Cortex of kidney (tissue), 1 donor: ENCODE results near the gene LDLRAD3.

Experiments used
- DNase-seq: peaks from one replicate; lab custom pipeline; 2025; lab: John Stamatoyannopoulos, UW

Gene LDLRAD3

GRCh38 chr11:36077368-36077767 lies 133.5 kb downstream of the LDLRAD3 start:
- DNase-seq: no peak

DNA sequence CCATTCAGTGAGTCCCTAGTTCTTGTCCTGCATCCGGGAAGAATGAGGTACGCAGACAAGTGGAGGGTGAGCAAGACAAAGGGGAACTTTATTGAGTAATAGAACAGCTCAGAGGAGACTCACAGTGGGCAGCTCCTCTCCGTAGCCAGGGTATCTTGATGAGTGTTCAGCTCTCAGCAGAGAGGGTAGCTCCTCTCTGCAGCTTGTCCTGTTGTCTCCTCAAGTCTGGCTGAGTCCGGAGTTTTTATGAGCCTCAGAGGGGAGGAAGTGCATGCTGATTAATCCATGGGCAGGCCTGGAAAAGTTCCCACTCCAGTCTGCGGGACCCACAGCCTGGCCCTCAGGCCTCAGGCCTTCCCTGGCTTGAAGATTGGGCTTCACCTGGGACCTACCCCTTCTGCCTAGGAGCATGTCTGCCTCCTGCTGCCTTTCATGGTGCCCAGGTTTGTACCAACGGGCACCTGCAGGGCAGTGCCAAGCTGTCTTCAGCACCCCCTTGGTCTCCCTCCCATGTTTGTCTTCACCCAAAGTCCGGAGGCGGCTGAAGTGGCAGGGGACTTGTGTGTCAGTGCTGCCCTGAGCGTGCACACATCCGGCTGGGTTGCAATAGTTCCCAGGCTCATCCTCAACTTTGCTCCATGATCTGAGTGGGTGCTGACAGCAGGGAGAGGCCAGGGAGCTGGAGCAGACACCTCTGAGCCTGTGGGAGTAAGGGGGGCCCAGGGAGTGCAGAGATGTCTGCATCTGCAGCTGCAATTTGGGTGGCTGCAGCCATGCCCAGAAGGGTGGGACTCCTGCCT lies 134.2 kb downstream of the LDLRAD3 start:
- no peak for DNase-seq

GRCh38 chr11:36078686-36079055 lies 134.8 kb downstream of the LDLRAD3 start:
- DNase-seq: no peak

DNA sequence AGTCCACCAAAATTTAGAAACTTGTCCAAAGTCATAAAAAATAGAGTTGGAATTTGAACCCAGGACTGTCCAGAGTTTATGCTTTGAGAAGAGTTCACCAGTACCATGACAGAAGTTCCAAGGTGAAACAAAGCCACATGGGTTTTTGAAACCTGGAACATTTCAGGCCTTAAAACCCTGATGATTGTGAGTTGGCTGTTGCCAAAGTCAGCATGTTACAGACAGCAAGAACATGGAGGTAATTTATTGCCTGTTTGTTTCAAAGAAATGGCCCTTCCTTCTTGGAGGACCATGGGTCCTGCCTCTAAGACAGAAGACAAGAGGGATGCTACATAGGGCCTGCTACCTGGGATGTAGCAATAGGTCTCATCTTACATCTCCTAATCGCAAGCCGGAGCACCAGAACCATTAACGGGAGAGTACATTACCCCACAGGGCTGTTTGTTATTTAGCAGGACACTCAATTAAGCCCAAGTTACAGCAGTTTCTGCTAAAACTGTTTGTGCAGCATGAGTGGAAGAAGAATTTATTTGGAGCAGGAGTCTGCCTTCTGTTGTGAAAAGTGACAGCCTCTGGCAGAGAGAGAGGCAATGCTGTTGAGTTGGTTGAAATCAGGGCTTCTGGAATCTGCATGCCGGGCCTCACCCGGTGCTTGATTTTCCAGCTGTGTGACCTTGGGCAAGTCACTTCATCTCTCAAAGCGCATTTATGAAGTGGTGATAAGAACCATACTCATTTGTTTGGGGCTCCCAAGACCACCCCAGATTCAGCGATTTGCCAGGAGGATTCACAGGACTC lies 136.2 kb downstream of the LDLRAD3 start:
- no peak for DNase-seq

- no peak for DNase-seq
Observed at GRCh38 chr11:36081274-36081945, 137.5 kb downstream of the LDLRAD3 start.

GRCh38 chr11:36086366-36086765 lies 142.5 kb downstream of the LDLRAD3 start:
- DNase-seq: no peak

GRCh38 chr11:36088266-36088972 lies 144.6 kb downstream of the LDLRAD3 start:
- no peak for DNase-seq

DNA sequence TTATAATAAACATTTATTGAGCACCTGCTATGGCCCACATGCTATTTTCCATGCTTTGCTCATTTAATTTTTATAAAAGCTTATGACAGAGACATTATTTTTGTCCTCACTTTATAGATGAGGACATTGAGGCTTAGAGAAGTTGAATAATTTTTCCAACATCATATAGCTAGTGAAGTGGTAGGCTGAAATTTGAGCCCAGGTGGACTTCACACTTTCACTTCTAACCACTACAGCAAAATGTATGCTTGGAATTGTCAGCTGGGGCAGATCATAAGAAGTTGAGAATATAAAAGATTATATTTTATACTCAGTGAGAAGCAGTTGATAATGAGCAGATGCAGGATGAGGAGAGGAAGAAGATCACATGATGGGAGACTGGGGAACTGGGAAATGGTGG lies 146.1 kb downstream of the LDLRAD3 start:
- no peak for DNase-seq

DNA sequence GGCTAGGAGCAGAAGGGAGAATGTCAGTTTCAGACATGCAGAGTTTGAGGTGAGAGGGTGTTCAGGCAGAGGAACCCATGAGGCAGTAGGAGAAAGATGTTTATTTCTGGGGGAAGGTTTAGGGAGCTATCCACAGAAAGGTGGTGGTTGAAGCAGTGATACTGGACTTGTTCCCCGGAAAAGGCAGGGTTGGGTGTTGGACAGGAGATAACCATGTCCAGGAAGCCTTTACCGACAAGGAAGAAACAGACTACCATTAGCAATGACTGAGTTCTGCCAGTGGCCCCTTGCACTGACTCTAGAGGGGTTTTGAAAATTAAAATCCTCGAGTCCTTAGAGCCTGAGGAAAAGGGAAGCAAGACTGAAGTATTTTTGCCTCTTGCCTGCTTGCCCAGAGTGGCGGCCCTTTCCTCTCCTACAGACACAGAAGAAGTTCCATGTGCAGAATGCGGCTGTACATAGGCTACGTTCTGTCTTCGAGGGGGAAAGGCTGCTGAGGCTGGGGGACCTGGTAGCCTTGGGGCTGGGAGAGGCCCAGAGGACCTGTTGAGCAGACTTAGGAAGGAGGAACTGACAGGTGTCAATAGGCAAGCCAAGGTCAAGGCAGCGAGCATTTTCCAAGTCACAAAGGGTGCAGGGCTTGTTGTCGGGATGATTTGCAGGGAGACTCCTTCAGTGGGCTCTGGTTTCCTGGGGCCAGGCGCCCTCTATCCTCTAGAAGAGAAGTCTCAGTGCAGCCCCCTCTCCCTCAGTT lies 146.7 kb downstream of the LDLRAD3 start:
- DNase-seq: no peak

DNA sequence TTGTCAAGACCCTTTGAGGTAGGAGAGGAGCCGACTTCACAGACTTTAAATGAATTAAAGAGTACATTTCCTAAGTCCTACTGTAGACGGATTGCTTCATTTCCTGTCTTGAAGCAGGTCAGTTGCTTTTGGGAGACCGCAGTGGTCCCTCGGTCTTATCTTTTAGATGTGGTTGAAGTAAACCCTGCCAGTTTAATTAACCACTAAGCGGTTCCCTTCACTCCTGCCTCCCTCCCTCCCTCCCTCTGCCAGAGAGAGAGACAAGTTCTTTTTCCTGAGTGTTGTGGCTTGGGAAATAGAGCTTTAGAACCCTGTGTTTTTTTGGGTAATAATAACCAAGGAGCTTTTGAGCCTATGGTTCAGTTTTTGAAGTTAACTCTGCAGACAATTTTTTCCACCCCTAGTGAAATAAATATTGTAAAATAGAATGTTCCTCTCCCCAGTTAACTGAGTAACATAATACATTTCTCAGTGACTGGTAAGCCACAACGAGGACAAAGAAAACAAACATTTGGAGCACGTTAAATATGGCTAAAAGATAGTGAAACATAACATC lies 147.5 kb downstream of the LDLRAD3 start:
- DNase-seq: no peak

GRCh38 chr11:36092314-36093030 lies 148.6 kb downstream of the LDLRAD3 start:
- DNase-seq: no peak

- no peak for DNase-seq
Observed at GRCh38 chr11:36093548-36093947, 149.7 kb downstream of the LDLRAD3 start.

DNA sequence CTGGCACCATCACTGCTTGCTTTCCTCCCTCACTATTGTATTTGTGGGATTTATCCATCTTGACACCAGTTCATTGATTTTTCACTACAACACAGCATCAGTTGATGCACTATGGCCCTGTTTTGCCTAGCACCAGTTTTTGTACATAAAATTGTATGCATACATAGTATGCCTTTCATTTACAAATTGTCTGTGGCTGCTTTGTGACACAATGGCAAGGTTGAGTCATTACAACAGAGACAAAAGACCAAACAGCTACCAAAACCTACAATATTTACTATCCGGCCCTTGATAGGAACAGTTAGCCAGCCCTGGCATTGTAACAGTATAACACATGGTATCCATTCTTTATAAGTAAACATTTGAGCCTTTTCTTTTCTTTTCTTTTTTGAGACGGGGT lies 150.3 kb downstream of the LDLRAD3 start:
- DNase-seq: no peak

GRCh38 chr11:36095716-36096115 lies 151.9 kb downstream of the LDLRAD3 start:
- no peak for DNase-seq

- DNase-seq: no peak
Observed at GRCh38 chr11:36097219-36097650, 153.4 kb downstream of the LDLRAD3 start.

DNA sequence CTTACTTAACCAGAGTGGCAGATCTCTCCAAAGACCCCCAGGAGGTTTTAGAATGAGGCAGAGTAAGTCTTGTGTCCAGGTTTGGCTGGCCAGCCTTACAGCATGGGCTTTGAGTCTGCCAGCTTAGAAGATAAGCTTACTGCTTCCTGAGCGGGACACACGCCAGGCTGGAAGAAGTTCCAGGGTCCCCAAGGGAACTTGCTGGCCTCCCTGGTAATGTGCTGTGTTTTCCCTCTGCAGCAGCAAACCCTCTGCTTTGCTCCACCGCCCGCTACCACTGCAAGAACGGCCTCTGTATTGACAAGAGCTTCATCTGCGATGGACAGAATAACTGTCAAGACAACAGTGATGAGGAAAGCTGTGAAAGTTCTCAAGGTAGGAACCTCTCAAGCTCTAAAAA lies 154.2 kb downstream of the LDLRAD3 start:
- DNase-seq: no peak

GRCh38 chr11:36098853-36099375 lies 155.1 kb downstream of the LDLRAD3 start:
- no peak for DNase-seq

DNA sequence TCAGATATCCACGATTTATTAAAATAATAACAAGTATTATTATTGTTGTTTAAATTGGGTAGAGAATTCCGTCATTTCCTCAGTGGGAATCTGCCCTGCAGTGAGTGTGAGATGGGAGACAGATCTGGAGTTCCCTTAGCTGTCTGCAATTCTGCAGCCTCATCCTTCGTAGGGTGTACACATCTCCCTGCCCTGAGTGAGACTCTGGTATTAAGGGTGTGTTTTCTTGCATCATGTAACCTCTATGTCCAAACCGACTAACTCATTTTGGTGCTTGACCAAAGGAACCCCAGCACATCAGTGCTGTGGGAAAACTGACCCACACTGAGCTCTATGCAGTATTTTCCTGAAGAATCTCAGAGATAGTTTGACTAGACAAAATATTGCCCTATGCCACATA lies 157.6 kb downstream of the LDLRAD3 start:
- no peak for DNase-seq

- DNase-seq: no peak
Observed at GRCh38 chr11:36102868-36103267, 159.0 kb downstream of the LDLRAD3 start.

DNA sequence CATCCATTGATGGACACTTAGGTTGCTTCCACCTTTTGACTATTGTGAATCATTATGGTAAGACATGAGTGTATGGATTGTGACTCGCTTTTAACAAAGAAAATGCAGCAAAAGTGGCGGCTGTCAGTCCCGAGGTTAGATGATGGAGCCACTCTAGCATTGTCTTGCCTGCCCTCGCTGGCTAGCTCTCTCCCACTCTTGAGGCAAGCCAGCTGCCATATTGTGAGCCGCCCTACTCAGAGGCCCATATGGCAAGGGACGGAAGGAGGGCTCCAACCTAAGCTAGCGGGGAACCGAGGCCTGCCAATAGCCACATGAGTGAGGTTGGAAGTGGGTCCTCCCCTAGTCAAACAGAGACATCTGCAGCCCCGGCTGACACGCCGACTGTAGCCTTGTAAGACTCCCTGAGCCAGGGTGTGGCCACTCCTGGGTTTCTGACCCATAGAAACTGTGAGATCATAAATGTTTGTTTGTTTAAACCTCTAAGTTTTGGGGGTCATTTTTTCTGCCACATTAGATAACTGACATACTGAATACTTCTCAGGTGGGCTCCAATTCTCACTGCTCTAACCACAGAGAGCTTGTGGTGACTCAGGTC lies 160.2 kb downstream of the LDLRAD3 start:
- DNase-seq: no peak
